OCI-LY1 (cell line): ENCODE results near the gene SPDL1.

ENCODE experiments used
- EZH2 ChIP-seq: fragments of 200-600 bp; sonication (generic), shearing (Covaris generic); IDR thresholded peaks from 2 replicates; pipeline ENCODE4 v1.8.0; 2017; ENCODE audit warnings: borderline replicate concordance, mixed run types, mild to moderate bottlenecking, antibody characterized with exemption, low read length, moderate library complexity, mixed read lengths
- TF ChIP-seq, protein P1 (sequence below): fragments of 200-600 bp; sonication (generic), shearing (Covaris generic); IDR thresholded peaks from 2 replicates; pipeline ENCODE4 v1.5.1; 2017; ENCODE audit warnings: mild to moderate bottlenecking, antibody characterized with exemption, low read length, moderate library complexity, mixed read lengths

- no peak for TF ChIP-seq EZH2
- TF ChIP-seq, protein P1, sequence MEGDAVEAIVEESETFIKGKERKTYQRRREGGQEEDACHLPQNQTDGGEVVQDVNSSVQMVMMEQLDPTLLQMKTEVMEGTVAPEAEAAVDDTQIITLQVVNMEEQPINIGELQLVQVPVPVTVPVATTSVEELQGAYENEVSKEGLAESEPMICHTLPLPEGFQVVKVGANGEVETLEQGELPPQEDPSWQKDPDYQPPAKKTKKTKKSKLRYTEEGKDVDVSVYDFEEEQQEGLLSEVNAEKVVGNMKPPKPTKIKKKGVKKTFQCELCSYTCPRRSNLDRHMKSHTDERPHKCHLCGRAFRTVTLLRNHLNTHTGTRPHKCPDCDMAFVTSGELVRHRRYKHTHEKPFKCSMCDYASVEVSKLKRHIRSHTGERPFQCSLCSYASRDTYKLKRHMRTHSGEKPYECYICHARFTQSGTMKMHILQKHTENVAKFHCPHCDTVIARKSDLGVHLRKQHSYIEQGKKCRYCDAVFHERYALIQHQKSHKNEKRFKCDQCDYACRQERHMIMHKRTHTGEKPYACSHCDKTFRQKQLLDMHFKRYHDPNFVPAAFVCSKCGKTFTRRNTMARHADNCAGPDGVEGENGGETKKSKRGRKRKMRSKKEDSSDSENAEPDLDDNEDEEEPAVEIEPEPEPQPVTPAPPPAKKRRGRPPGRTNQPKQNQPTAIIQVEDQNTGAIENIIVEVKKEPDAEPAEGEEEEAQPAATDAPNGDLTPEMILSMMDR = no peak
Observed at GRCh38 chr5:169583424-169584220, at the start of gene SPDL1.
